GM12892 (cell line): ENCODE results near the gene EIF1.
A peak's percentile ranks its signal among the peaks of the same experiment; 100 is the strongest.

Experiments used
- DNase-seq: peaks from one replicate; pipeline ENCODE4 v3.0.0; 2011; ENCODE audit not compliant: insufficient read length
- FAIRE-seq: peaks from 2 replicates; lab custom pipeline; 2011; peaks lifted over from hg19 to GRCh38; lab: Jason Lieb, UNC
- POLR2A ChIP-seq: IDR thresholded peaks from 2 replicates; pipeline ENCODE4 v1.6.1; 2011; ENCODE audit warnings: low read depth, low read length, control low read depth
- POLR2AphosphoS5 ChIP-seq: IDR thresholded peaks from 2 replicates; pipeline ENCODE4 v1.6.1; 2011; ENCODE audit warnings: low read depth, low read length, control low read depth
- TAF1 ChIP-seq: IDR thresholded peaks from 2 replicates; pipeline ENCODE4 v1.6.1; 2011; ENCODE audit warnings: low read depth, mild to moderate bottlenecking, control low read depth, low read length, borderline replicate concordance

EIF1 gene

GRCh38 chr17:41738077-41738800 lies 49.6 kb downstream of the EIF1 start:
- FAIRE-seq (peak; percentile 86), DNase-seq (peak; percentile 93)
- TF ChIP-seq POLR2AphosphoS5: no peak
- TF ChIP-seq POLR2A: no peak
- no peak for TF ChIP-seq TAF1

DNA sequence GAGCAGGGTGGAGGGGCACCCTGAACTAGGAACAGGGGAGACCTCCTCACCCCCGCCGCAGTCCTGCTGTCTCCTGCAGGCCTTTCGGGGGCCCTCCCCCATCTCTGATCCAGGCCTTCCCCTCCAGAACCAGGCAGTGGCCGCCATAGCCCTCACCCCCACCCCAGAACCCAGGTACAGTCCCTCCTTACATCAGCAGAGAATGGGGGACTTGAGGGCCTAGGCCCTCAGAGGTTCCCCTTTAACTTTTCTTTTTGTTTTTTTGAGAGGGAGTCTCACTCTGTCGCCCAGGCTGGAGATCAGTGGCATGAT lies 50.1 kb downstream of the EIF1 start:
- TF ChIP-seq POLR2AphosphoS5: no peak
- no peak for TF ChIP-seq TAF1
- no peak for TF ChIP-seq POLR2A
- FAIRE-seq: no peak
- DNase-seq: no peak

DNA sequence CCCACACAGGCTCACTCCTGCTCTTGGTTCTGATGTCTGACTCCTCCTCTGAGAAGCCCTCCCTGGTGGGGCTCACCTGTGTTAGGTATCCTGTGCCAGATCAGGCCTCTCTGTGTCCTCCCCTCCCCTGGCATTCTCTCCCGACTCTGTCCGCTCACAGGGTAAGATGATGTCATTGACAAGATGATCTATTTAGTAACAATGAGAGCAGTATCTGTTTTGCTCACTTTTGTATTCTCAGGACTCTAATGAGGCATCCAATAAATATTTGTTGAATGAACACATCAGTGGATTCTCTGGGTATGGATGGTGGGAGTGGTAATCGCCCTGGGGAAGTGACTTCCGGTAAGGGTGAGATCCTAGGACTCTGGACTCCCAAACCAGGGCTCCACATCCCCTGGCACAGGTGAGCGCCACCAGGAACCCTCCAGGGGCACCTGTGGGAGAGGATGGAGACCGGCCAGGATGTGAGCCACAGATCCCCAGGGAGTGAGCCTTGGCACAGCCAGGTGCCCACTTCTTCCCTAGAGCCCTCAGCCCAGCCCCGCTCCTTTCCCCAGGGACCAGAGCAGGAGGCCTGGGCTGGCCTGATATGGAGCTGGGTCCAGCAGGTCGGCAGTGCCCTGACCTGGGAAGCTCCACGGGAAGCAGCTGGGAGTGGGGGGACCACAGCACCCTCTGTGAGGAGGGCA lies 51.1 kb downstream of the EIF1 start:
- FAIRE-seq: no peak
- DNase-seq: no peak

DNA sequence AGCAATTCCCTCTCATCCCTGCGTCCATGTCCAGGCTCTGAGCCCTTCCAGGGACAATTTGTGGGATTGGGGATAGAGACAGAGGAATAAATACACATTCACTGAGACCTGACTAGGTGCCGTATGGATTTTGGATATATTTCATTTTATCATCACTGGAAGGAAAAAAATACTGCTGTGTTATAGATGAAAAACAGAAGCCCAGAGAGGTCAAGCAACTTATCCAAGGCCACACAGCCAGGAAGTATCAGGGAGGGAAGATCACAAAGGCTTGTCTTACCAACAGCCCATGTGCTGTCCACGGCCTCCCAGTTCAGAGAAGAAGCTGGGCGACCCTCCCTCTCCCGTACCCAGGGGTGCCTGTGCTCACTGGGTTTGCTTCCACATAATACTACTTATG lies 51.8 kb downstream of the EIF1 start:
- TF ChIP-seq POLR2A (no peak), TAF1 (no peak), POLR2AphosphoS5 (no peak)
- DNase-seq (no peak), FAIRE-seq (no peak)

More for the DNA sequence above, 51.1 kb downstream of the EIF1 start:
- TF ChIP-seq POLR2A: no peak
- no peak for TF ChIP-seq TAF1
- TF ChIP-seq POLR2AphosphoS5: no peak

- TF ChIP-seq POLR2AphosphoS5 (no peak), POLR2A (no peak), TAF1 (no peak)
- DNase-seq (no peak), FAIRE-seq (no peak)
Measured at GRCh38 chr17:41741709-41742108, 53.0 kb downstream of the EIF1 start.
